ENCODE measurements around the gene NOX5. TPM values are rescaled to one million over a fixed set of nuclear protein-coding genes. Genes with fewer than 3 reads are reported as not detected.
A peak's percentile ranks its signal among the peaks of the same experiment; 100 is the strongest.

Gene NOX5
- total RNA-seq, 1 experiment from 2014 or later = 0.91 TPM

DNA sequence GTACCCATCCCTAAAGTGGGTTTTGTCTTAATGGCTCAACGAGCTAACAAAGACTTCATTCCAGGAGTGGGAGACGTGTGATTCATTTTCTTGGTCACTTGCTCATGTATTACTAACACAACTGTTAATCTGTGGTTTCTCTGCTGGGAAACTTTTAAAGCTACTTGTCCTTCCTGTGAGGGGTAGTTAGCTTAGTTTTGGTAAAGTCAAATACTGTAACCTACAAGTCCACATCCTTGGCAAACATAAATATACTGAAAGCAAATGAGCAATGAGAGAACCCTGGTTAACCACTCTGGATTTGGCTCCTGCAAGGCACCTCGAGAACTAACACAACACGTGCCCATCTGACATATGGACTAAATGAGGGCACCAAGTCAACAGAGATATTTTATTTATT is 19.9 kb downstream of the NOX5 start:
- Histone ChIP-seq H4K20me1 (ENCODE audit: insufficient read depth) (no peaks in the 10 kb centered on the region), H3K27me3 (ENCODE audit: insufficient read depth, low read length) (no peaks in the 10 kb centered on the region), H3K4me3 (replicated peaks in 1 of 2; ENCODE audit: low read depth in 1 of 2, low read length in 2 of 2) (no peak overlapping the region), H3K9me2 (ENCODE audit: insufficient read depth) (no peaks in the 10 kb centered on the region), H2AFZ (ENCODE audit: low read depth, low read length, poor library complexity, severe bottlenecking) (no peak overlapping the region), H3K4me2 (ENCODE audit: low read length) (peak overlapping the region; percentile 20; the same call in 1 of the 2 replicates), H3K27ac (ENCODE audit: low read depth, low read length) (no peak overlapping the region), H3K9me3 (ENCODE audit: control insufficient read depth in 1 of 2, insufficient read depth in 1 of 2, low read depth in 1 of 2, low read length in 2 of 2) (no peaks in the 10 kb centered on the region), H3K4me1 (ENCODE audit: control insufficient read depth in 1 of 2, insufficient read depth in 2 of 2, low read length in 2 of 2) (peaks cover 7 to 49% of the 10 kb centered on the region in 2 experiments; a peak in 3 of 4 replicates), H3K36me3 (ENCODE audit: control insufficient read depth in 1 of 2, insufficient read depth in 2 of 2, low read length in 2 of 2) (no peaks in the 10 kb centered on the region), H3K79me2 (ENCODE audit: insufficient read depth, low read length) (no peaks in the 10 kb centered on the region), H3K9ac (ENCODE audit: low read length) (no peak overlapping the region)
- no TSS peak for BruUV-seq (replicated peaks)
- intact Hi-C loops (cut with micrococcal nuclease) = no loop called here
- TF ChIP-seq SP1 (IDR thresholded peaks at IDR 0.05; ENCODE audit: low read depth) (peak; percentile 35; the same call in 1 of the 2 replicates), POLR2AphosphoS5 (IDR thresholded peaks at IDR 0.05; ENCODE audit: low read depth, low read length) (no peak), FOSL1 (IDR thresholded peaks at IDR 0.05; ENCODE audit: low read depth) (peak; percentile 70)
- ATAC-seq (no peak), DNase-seq (ENCODE audit: low read depth, low spot score) (no peak)
- RAD21 ChIA-PET (ENCODE audit: low non-redundant PET in 1 of 2, low total read pairs in 2 of 2, uncharacterized antibody in 2 of 2, unreplicated experiment in 2 of 2) = no interaction called here
- POLR2A ChIA-PET = interaction anchor here (1.4 kb wide), 1 partner anchor 11 kb away, joined by 4 read pairs; no protein-coding TSS in a partner anchor
- CTCF ChIA-PET = interaction anchor here (0.7 to 3.4 kb wide), 7 partner anchors 10 to 480 kb away, joined by 3 to 15 read pairs (median 6); no protein-coding TSS in a partner anchor

DNA sequence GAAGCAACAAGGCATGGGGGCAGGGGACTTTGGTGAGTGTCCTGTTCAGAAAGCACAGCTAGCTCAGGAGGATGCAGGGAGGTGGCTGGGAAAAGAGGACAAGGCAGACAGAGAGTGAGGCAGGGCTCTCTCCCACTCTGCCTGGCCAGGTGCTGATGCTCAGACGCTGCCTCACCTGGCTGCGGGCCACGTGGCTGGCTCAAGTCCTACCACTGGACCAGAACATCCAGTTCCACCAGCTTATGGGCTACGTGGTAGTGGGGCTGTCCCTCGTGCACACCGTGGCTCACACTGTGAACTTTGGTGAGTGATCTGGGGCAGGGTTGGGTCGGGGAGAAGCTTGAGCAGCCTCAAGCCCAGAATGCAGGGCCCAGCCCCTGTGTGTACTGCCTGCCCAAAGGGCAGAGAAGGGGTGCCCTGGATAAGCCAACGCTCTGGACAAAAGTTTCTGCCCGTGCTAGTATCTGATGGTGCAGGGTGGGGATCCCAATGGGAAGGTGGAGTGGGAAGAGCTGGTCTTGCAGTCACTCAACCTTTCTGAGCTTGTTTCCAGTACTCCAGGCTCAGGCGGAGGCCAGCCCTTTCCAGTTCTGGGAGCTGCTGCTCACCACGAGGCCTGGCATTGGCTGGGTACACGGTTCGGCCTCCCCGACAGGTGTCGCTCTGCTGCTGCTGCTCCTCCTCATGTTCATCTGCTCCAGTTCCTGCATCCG is 20.9 kb downstream of the NOX5 start:
- Histone ChIP-seq H3K27ac (ENCODE audit: low read depth, low read length) (no peak overlapping the region), H3K4me1 (ENCODE audit: control insufficient read depth in 1 of 2, insufficient read depth in 2 of 2, low read length in 2 of 2) (peaks cover 7 to 49% of the 10 kb centered on the region in 2 experiments; a peak in 3 of 4 replicates), H3K4me2 (ENCODE audit: low read length) (0 out of 2 replicates have a peak overlapping the region, but pooled peaks have one; percentile 10), H4K20me1 (ENCODE audit: insufficient read depth) (no peaks in the 10 kb centered on the region), H3K27me3 (ENCODE audit: insufficient read depth, low read length) (no peaks in the 10 kb centered on the region), H2AFZ (ENCODE audit: low read depth, low read length, poor library complexity, severe bottlenecking) (no peak overlapping the region), H3K9ac (ENCODE audit: low read length) (no peak overlapping the region), H3K36me3 (ENCODE audit: control insufficient read depth in 1 of 2, insufficient read depth in 2 of 2, low read length in 2 of 2) (no peaks in the 10 kb centered on the region), H3K4me3 (replicated peaks in 1 of 2; ENCODE audit: low read depth in 1 of 2, low read length in 2 of 2) (no peak overlapping the region), H3K9me3 (ENCODE audit: control insufficient read depth in 1 of 2, insufficient read depth in 1 of 2, low read depth in 1 of 2, low read length in 2 of 2) (no peaks in the 10 kb centered on the region), H3K9me2 (ENCODE audit: insufficient read depth) (no peaks in the 10 kb centered on the region), H3K79me2 (ENCODE audit: insufficient read depth, low read length) (no peaks in the 10 kb centered on the region)
- ChIA-PET CTCF (interaction anchor here (0.6 to 3.4 kb wide), 7 partner anchors 9 to 427 kb away, joined by 3 to 15 read pairs (median 6); no protein-coding TSS in a partner anchor), POLR2A (interaction anchor here (0.6 kb wide), 1 partner anchor 189 kb away, joined by 3 read pairs; no protein-coding TSS in a partner anchor), RAD21 (ENCODE audit: low non-redundant PET in 1 of 2, low total read pairs in 2 of 2, uncharacterized antibody in 2 of 2, unreplicated experiment in 2 of 2) (no interaction called here)
- TF ChIP-seq RAD21 (IDR thresholded peaks at IDR 0.05; ENCODE audit: low read depth) (peak; percentile 40; the same call in 1 of the 2 replicates), YY1 (IDR thresholded peaks at IDR 0.05; ENCODE audit: extremely low read depth, insufficient replicate concordance, low read depth, low read length) (no peak), ZNF274 (IDR thresholded peaks at IDR 0.05; ENCODE audit: low read depth, low read length) (no peak), CBX3 (IDR thresholded peaks at IDR 0.05; ENCODE audit: low read depth) (no peak), ZFX (IDR thresholded peaks at IDR 0.05) (no peak), EZH2phosphoT487 (IDR thresholded peaks at IDR 0.05; ENCODE audit: borderline replicate concordance) (no peak), TCF7L2 (IDR thresholded peaks at IDR 0.05; ENCODE audit: borderline replicate concordance, extremely low read depth, insufficient read depth, insufficient read length) (no peak), SIN3A (IDR thresholded peaks at IDR 0.05; ENCODE audit: low read depth) (no peak), POLR2A (IDR thresholded peaks at IDR 0.05; ENCODE audit: borderline replicate concordance, extremely low read depth, insufficient read depth, insufficient read length) (no peak)
- TF ChIP-seq, protein P1, sequence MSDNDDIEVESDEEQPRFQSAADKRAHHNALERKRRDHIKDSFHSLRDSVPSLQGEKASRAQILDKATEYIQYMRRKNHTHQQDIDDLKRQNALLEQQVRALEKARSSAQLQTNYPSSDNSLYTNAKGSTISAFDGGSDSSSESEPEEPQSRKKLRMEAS (IDR thresholded peaks at IDR 0.05) = peak; percentile 40; the same call in 1 of the 2 replicates
- TF ChIP-seq, protein P2, sequence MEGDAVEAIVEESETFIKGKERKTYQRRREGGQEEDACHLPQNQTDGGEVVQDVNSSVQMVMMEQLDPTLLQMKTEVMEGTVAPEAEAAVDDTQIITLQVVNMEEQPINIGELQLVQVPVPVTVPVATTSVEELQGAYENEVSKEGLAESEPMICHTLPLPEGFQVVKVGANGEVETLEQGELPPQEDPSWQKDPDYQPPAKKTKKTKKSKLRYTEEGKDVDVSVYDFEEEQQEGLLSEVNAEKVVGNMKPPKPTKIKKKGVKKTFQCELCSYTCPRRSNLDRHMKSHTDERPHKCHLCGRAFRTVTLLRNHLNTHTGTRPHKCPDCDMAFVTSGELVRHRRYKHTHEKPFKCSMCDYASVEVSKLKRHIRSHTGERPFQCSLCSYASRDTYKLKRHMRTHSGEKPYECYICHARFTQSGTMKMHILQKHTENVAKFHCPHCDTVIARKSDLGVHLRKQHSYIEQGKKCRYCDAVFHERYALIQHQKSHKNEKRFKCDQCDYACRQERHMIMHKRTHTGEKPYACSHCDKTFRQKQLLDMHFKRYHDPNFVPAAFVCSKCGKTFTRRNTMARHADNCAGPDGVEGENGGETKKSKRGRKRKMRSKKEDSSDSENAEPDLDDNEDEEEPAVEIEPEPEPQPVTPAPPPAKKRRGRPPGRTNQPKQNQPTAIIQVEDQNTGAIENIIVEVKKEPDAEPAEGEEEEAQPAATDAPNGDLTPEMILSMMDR (IDR thresholded peaks at IDR 0.05 in 2 of 3, conservative IDR thresholded peaks at IDR 0.05 in 1 of 3; ENCODE audit: borderline replicate concordance in 1 of 3, insufficient read depth in 1 of 3, low read depth in 2 of 3, low read length in 2 of 3) = peak; percentile 9 to 55 (median 40); a peak in 4 of 6 replicates
- TF ChIP-seq, protein P3, sequence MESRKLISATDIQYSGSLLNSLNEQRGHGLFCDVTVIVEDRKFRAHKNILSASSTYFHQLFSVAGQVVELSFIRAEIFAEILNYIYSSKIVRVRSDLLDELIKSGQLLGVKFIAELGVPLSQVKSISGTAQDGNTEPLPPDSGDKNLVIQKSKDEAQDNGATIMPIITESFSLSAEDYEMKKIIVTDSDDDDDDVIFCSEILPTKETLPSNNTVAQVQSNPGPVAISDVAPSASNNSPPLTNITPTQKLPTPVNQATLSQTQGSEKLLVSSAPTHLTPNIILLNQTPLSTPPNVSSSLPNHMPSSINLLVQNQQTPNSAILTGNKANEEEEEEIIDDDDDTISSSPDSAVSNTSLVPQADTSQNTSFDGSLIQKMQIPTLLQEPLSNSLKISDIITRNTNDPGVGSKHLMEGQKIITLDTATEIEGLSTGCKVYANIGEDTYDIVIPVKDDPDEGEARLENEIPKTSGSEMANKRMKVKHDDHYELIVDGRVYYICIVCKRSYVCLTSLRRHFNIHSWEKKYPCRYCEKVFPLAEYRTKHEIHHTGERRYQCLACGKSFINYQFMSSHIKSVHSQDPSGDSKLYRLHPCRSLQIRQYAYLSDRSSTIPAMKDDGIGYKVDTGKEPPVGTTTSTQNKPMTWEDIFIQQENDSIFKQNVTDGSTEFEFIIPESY (IDR thresholded peaks at IDR 0.05; ENCODE audit: extremely low read depth, insufficient replicate concordance, low read length) = no peak
- intact Hi-C loops (cut with micrococcal nuclease) = no loop called here
- ATAC-seq (peak; percentile 47), DNase-seq (ENCODE audit: low read depth, low spot score) (no peak)
- no TSS peak for BruUV-seq (replicated peaks)
